Measurements from ENCODE around the gene IRF6. TPM values are rescaled to one million over a fixed set of nuclear protein-coding genes. Genes with fewer than 3 reads are reported as not detected.

Gene IRF6
- total RNA-seq, 1 donor from 2014 or later = 0.05 TPM

DNA sequence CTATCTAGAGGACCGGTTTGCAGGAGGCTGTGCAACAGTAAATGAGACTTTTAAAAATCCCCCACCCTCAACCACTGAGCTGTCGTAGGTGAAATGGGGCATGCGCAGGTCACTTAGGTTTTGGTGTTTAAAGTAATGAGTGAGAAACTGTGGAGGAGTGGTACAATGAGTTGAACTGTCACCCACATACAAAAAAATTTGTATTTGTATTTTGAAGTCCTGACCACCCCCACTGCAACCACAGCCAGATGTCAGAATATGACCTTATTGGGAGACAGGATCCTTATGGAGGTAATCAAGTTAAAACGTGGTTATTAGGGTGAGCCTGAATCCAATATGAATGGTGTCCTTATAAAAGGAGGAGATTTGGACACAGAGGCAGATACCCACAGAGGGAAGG lies 1.6 kb upstream of the IRF6 start:
- TF ChIP-seq, protein P1, sequence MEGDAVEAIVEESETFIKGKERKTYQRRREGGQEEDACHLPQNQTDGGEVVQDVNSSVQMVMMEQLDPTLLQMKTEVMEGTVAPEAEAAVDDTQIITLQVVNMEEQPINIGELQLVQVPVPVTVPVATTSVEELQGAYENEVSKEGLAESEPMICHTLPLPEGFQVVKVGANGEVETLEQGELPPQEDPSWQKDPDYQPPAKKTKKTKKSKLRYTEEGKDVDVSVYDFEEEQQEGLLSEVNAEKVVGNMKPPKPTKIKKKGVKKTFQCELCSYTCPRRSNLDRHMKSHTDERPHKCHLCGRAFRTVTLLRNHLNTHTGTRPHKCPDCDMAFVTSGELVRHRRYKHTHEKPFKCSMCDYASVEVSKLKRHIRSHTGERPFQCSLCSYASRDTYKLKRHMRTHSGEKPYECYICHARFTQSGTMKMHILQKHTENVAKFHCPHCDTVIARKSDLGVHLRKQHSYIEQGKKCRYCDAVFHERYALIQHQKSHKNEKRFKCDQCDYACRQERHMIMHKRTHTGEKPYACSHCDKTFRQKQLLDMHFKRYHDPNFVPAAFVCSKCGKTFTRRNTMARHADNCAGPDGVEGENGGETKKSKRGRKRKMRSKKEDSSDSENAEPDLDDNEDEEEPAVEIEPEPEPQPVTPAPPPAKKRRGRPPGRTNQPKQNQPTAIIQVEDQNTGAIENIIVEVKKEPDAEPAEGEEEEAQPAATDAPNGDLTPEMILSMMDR (conservative IDR thresholded peaks at IDR 0.05) = no peak
- no peak overlapping the region for H3K4me3 Mint-ChIP-seq
- H3K36me3 Mint-ChIP-seq (ENCODE audit: low read depth) = no peaks in the 10 kb centered on the region
- DNase-seq (ENCODE audit: low read depth, low spot score) = no peak
- peaks cover 6% of the 10 kb centered on the region for H3K4me1 Mint-ChIP-seq
- no peaks in the 10 kb centered on the region for H3K9me3 Mint-ChIP-seq
- H3K27ac Mint-ChIP-seq (ENCODE audit: unreplicated experiment) = no peak overlapping the region
- peaks cover 67% of the 10 kb centered on the region for H3K27me3 Mint-ChIP-seq (ENCODE audit: low read depth)

DNA sequence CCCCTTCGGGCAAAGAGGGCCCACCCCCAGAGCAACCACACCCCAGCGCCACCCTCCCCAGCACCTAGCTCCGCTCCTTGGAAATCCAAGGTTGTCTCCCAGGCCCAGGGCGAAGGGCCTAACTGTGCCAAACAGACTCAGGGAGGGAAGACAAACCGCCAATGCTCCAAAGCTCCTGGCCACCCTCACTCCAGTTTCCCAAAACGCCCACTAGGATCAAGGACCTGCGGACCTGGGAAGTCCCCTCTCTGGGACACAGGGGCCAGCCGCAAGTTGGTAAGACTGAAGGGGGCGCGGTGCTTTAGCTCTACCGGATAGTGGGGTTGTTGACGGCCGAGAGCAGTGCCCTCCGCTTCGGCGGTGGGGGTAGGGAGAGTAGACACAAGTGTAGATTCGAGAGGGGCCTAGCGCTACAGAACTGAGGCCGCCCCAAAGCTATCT lies 581 bp downstream of the IRF6 start:
- peaks cover 72% of the 10 kb centered on the region for H3K27me3 Mint-ChIP-seq (ENCODE audit: low read depth)
- peaks cover 6% of the 10 kb centered on the region for H3K4me1 Mint-ChIP-seq
- H3K9me3 Mint-ChIP-seq = no peaks in the 10 kb centered on the region
- H3K36me3 Mint-ChIP-seq (ENCODE audit: low read depth) = no peaks in the 10 kb centered on the region
- TF ChIP-seq, protein P1 (conservative IDR thresholded peaks at IDR 0.05) = no peak
- DNase-seq (ENCODE audit: low read depth, low spot score) = no peak
- H3K4me3 Mint-ChIP-seq = no peak overlapping the region
- no peak overlapping the region for H3K27ac Mint-ChIP-seq (ENCODE audit: unreplicated experiment)

DNA sequence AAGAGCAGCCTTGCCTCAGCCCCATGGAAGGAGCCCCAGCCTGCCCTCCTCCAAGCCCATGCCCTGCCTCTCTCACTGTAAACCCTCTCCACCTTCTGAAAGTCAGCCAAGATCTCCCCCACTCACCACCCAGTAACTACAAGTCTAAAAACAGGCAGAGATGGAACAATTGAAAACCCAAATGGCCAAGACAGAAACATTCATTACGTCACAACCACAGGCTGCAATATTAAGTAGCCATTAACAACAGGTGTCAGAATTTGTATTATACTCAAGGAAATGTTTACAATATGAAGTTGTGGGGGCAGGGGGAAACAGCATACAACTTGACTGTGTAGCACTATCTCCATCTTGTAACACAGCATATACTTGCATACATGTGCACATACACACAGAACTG lies 2.4 kb downstream of the IRF6 start:
- DNase-seq (ENCODE audit: low read depth, low spot score) = no peak
- Mint-ChIP-seq H3K36me3 (ENCODE audit: low read depth) (no peaks in the 10 kb centered on the region), H3K27me3 (ENCODE audit: low read depth) (peaks cover 74% of the 10 kb centered on the region), H3K4me3 (no peak overlapping the region), H3K27ac (ENCODE audit: unreplicated experiment) (no peak overlapping the region), H3K4me1 (peaks cover 6% of the 10 kb centered on the region), H3K9me3 (no peaks in the 10 kb centered on the region)
- TF ChIP-seq, protein P1 (conservative IDR thresholded peaks at IDR 0.05) = no peak

DNA sequence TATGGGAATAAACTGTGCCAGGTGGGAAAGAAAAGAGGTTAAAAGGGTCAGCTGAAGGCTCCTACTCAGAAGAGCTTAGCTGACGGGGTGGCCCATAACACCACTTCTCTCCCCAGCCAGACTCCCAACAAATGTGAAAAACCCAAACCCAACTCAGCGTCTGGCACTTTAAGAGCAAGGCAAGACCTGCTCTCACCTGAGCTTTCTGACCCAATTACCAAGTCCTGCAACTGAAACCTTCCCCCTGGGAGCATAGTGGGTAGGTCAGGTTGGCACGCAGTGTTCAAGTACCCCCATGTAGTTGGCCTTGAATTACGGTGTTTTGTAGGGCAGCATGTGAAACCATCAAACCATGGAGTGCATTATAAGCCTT lies 3.2 kb downstream of the IRF6 start:
- Mint-ChIP-seq H3K4me3 (no peak overlapping the region), H3K9me3 (no peaks in the 10 kb centered on the region), H3K27me3 (ENCODE audit: low read depth) (peaks cover 81% of the 10 kb centered on the region), H3K36me3 (ENCODE audit: low read depth) (no peaks in the 10 kb centered on the region), H3K27ac (ENCODE audit: unreplicated experiment) (no peak overlapping the region), H3K4me1 (peaks cover 6% of the 10 kb centered on the region)
- TF ChIP-seq, protein P1 (conservative IDR thresholded peaks at IDR 0.05) = no peak
- no peak for DNase-seq (ENCODE audit: low read depth, low spot score)

DNA sequence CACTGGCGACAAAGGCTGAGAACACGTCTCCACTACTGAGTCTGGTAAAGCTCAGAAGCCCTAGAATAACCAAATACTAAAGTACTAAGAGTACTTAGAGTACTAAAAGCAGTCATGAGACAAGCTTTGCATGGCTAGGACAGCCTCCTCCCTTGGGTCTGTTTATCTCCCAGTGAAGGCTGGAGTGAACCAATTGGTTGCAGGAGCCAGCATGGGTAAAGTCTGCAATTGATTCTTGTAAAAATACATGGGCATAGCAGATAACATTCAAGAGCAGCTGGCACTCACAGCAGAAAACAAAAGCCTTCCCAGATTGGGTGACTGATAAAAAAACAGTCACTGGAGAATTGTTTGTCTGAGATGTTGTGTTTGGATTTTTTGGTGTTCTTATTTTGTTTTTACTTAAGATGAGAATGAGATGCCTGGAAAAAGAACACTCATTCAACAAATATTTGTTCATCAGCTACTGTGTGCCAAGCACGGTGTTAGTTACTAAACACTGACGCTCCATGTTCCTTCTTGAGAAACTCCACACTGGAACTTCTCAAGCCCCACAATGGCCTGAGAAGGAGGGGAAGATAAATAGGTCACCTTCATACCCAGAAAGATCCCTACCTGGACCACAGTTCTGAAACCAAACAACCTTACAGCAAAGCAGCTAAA lies 3.7 kb downstream of the IRF6 start:
- H3K4me1 Mint-ChIP-seq = peaks cover 6% of the 10 kb centered on the region
- no peak overlapping the region for H3K27ac Mint-ChIP-seq (ENCODE audit: unreplicated experiment)
- peaks cover 85% of the 10 kb centered on the region for H3K27me3 Mint-ChIP-seq (ENCODE audit: low read depth)
- DNase-seq (ENCODE audit: low read depth, low spot score) = no peak
- H3K4me3 Mint-ChIP-seq = no peak overlapping the region
- TF ChIP-seq, protein P1 (conservative IDR thresholded peaks at IDR 0.05) = no peak
- no peaks in the 10 kb centered on the region for H3K9me3 Mint-ChIP-seq
- H3K36me3 Mint-ChIP-seq (ENCODE audit: low read depth) = no peaks in the 10 kb centered on the region
